Measurements from ENCODE around the gene VSIG10L. TPM values are rescaled to one million over a fixed set of nuclear protein-coding genes. Genes with fewer than 3 reads are reported as not detected.

VSIG10L gene
- total RNA-seq, 1 experiment from 2014 or later: 3.0 TPM

- Mint-ChIP-seq H3K36me3 (ENCODE audit: insufficient read depth, unreplicated experiment) (peaks cover 29% of the 10 kb centered on the region), H3K27me3 (ENCODE audit: unreplicated experiment) (no peaks in the 10 kb centered on the region), H3K4me3 (ENCODE audit: low read depth, unreplicated experiment) (peak overlapping the region; percentile 72), H3K4me1 (ENCODE audit: low read depth, unreplicated experiment) (peaks cover 30% of the 10 kb centered on the region), H3K9me3 (ENCODE audit: low read depth, unreplicated experiment) (no peaks in the 10 kb centered on the region), H3K27ac (ENCODE audit: unreplicated experiment) (no peak overlapping the region)
- intact Hi-C loops (cut with micrococcal nuclease; ENCODE audit: unreplicated experiment): loop anchor here (1.0 to 5.0 kb wide), 3 partner anchors 28 to 324 kb away; partner anchors contain the start of gene ETFB
- TSS peak; percentile 42 for BruUV-seq (replicated peaks)
- TF ChIP-seq, protein P1, sequence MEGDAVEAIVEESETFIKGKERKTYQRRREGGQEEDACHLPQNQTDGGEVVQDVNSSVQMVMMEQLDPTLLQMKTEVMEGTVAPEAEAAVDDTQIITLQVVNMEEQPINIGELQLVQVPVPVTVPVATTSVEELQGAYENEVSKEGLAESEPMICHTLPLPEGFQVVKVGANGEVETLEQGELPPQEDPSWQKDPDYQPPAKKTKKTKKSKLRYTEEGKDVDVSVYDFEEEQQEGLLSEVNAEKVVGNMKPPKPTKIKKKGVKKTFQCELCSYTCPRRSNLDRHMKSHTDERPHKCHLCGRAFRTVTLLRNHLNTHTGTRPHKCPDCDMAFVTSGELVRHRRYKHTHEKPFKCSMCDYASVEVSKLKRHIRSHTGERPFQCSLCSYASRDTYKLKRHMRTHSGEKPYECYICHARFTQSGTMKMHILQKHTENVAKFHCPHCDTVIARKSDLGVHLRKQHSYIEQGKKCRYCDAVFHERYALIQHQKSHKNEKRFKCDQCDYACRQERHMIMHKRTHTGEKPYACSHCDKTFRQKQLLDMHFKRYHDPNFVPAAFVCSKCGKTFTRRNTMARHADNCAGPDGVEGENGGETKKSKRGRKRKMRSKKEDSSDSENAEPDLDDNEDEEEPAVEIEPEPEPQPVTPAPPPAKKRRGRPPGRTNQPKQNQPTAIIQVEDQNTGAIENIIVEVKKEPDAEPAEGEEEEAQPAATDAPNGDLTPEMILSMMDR (IDR thresholded peaks at IDR 0.05; ENCODE audit: unreplicated experiment): peak; percentile 98
- CTCF ChIA-PET: interaction anchor here (0.9 to 1.5 kb wide), 7 partner anchors 56 to 350 kb away, joined by 3 to 11 read pairs (median 9); no protein-coding TSS in a partner anchor
- peak; percentile 91 for DNase-seq
Measured at GRCh38 chr19:51338563-51339312, 3.2 kb downstream of the VSIG10L start.

DNA sequence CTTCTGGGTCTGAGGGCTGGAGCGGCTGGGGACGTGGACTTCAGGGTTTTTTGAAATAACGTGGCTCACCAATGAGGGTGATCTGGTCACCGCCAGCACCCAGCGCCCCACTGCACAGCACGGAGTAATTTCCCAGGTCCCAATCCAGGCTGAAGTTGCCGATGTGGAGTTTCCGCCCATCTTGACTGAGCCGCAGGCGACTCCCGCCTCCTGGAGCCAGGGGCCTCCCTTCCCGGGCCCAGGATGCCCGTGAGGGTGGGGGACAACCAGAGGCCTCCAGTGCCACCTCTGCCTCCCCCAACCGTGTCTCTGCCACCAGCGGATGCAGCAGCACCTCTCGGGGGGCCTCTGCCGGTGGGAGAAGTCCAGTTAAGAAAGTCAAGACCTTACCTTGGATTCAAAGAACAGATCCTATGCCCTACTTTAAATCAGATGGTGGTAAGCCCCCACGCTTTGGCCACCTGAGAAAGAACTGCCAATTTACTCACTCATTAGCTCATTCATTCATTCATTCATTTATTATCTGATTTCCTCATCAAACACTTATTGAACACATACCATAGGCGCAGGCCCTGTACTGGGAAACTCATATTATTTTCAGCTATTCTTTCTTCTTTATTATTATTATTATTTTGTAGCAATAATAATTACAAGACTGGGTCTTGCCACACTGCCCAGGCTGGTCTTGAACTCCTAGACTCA is 3.9 kb downstream of the VSIG10L start:
- BruUV-seq (replicated peaks): no TSS peak
- Mint-ChIP-seq H3K27me3 (ENCODE audit: unreplicated experiment) (no peaks in the 10 kb centered on the region), H3K4me1 (ENCODE audit: low read depth, unreplicated experiment) (peaks cover 30% of the 10 kb centered on the region), H3K27ac (ENCODE audit: unreplicated experiment) (no peak overlapping the region), H3K36me3 (ENCODE audit: insufficient read depth, unreplicated experiment) (peaks cover 27% of the 10 kb centered on the region), H3K4me3 (ENCODE audit: low read depth, unreplicated experiment) (peak overlapping the region; percentile 72), H3K9me3 (ENCODE audit: low read depth, unreplicated experiment) (no peaks in the 10 kb centered on the region)
- intact Hi-C loops (cut with micrococcal nuclease; ENCODE audit: unreplicated experiment): loop anchor here (2.0 to 5.0 kb wide), 2 partner anchors 29 to 324 kb away; partner anchors contain the start of gene ETFB
- TF ChIP-seq, protein P1 (IDR thresholded peaks at IDR 0.05; ENCODE audit: unreplicated experiment): no peak
- DNase-seq: no peak
- CTCF ChIA-PET: no interaction called here

GRCh38 chr19:51337141-51337860 is 4.6 kb downstream of the VSIG10L start:
- Mint-ChIP-seq H3K4me1 (ENCODE audit: low read depth, unreplicated experiment) (peaks cover 23% of the 10 kb centered on the region), H3K9me3 (ENCODE audit: low read depth, unreplicated experiment) (no peaks in the 10 kb centered on the region), H3K27me3 (ENCODE audit: unreplicated experiment) (no peaks in the 10 kb centered on the region), H3K27ac (ENCODE audit: unreplicated experiment) (no peak overlapping the region), H3K36me3 (ENCODE audit: insufficient read depth, unreplicated experiment) (peaks cover 20% of the 10 kb centered on the region), H3K4me3 (ENCODE audit: low read depth, unreplicated experiment) (no peak overlapping the region)
- no TSS peak for BruUV-seq (replicated peaks)
- CTCF ChIA-PET: no interaction called here
- intact Hi-C loops (cut with micrococcal nuclease; ENCODE audit: unreplicated experiment): loop anchor here (5.0 kb wide), 1 partner anchor 325 kb away; no protein-coding TSS in a partner anchor
- TF ChIP-seq, protein P1 (IDR thresholded peaks at IDR 0.05; ENCODE audit: unreplicated experiment): no peak
- no peak for DNase-seq

DNA sequence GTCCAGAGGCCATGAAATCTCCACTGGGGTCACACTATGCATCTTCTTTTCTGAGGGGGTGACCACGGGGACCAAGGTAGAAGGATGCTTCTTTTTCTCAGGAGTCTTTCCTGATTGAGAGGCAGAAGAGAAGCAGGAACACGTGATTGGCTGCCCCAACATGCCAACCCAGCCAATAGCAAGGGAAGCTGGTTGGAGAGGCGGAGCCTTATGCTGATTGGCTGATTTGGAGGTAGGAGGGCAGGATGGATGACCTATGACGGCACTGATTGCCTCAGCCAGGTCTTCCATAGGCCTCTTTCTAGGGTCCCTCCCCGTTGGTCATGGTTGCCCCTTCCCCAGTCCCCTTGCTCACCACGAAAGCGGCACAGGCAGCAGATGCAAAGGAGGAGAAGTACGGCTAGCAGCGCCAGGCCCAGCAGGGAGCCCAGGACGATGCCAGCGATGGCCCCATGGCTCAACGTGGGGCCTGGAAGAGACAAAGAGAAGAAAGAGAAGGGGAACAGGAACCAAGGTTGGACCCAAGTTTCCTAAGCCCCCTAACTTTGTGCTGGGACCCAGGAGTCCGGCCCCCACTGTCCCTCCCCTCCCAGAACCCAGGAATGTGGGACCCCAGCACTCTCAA is 8.0 kb downstream of the VSIG10L start:
- Mint-ChIP-seq H3K4me3 (ENCODE audit: low read depth, unreplicated experiment) (no peak overlapping the region), H3K9me3 (ENCODE audit: low read depth, unreplicated experiment) (peaks cover 6% of the 10 kb centered on the region), H3K36me3 (ENCODE audit: insufficient read depth, unreplicated experiment) (peaks cover 5% of the 10 kb centered on the region), H3K4me1 (ENCODE audit: low read depth, unreplicated experiment) (no peaks in the 10 kb centered on the region), H3K27me3 (ENCODE audit: unreplicated experiment) (no peaks in the 10 kb centered on the region), H3K27ac (ENCODE audit: unreplicated experiment) (no peak overlapping the region)
- BruUV-seq (replicated peaks): no TSS peak
- intact Hi-C loops (cut with micrococcal nuclease; ENCODE audit: unreplicated experiment): no loop called here
- TF ChIP-seq, protein P1 (IDR thresholded peaks at IDR 0.05; ENCODE audit: unreplicated experiment): no peak
- DNase-seq: no peak
- CTCF ChIA-PET: no interaction called here

Data from Calu3 (cell line).